HEK293 (cell line): ENCODE data around the gene TPO.

ENCODE experiments used
- CTCF ChIA-PET: fragments of 350-600 bp; formaldehyde crosslinking; extraction: SDS; loops from one replicate; lab custom pipeline; 2021; ENCODE audit warnings: antibody characterized with exemption; lab: Yijun Ruan, JAX
- POLR2A ChIA-PET: fragments of 300-600 bp; formaldehyde crosslinking; extraction: SDS; loops from one replicate; lab custom pipeline; 2020; ENCODE audit warnings: antibody characterized with exemption, inconsistent platforms; lab: Yijun Ruan, JAX
- H3K27ac ChIP-seq: fragments of 200-500 bp; sonication (Bioruptor generic); 2 replicates; pipeline ENCODE4 v1.5.1; 2014; ENCODE audit warnings: low read depth, low read length, control low read depth, inconsistent platforms; ENCODE audit errors: extremely low read depth
- H3K36me3 ChIP-seq, 2 experiments: fragments of 200-500 bp in 1 of 2; sonication (Bioruptor generic) in 1 of 2; 1 replicate in 1 of 2; 2 replicates in 1 of 2; pipeline ENCODE4 v1.5.1; 2014 to 2017; ENCODE audit warnings: inconsistent platforms in 2 of 2, low read length in 2 of 2; ENCODE audit not compliant: control insufficient read depth in 2 of 2, insufficient read depth in 1 of 2
- H3K4me1 ChIP-seq: fragments of 200-500 bp; sonication (Bioruptor generic); 2 replicates; pipeline ENCODE4 v1.5.1; 2014; ENCODE audit warnings: mild to moderate bottlenecking, low read length, inconsistent platforms; ENCODE audit not compliant: control insufficient read depth, insufficient read depth
- H3K4me3 ChIP-seq: 2 replicates; pipeline ENCODE4 v1.5.1; 2011; ENCODE audit warnings: low read depth, mild to moderate bottlenecking, control low read depth, low read length, moderate library complexity
- H3K9me3 ChIP-seq: fragments of 200-500 bp; sonication (Bioruptor generic); 2 replicates; pipeline ENCODE4 v1.5.1; 2014; ENCODE audit warnings: low read depth, low read length, inconsistent platforms; ENCODE audit not compliant: control insufficient read depth, insufficient read depth
- BCL11B ChIP-seq: fragments of 450-650 bp; formaldehyde crosslinking; IDR thresholded peaks from 2 replicates; pipeline ENCODE4 v1.5.1; 2016; ENCODE audit warnings: low read depth, missing biosample characterization, missing genetic modification characterization
- GLI4 ChIP-seq: fragments of 450-650 bp; formaldehyde crosslinking; IDR thresholded peaks from 2 replicates; pipeline ENCODE4 v1.5.1; 2016; ENCODE audit warnings: missing biosample characterization, missing genetic modification characterization
- OSR2 ChIP-seq: fragments of 450-650 bp; formaldehyde crosslinking; IDR thresholded peaks from 2 replicates; pipeline ENCODE4 v1.5.1; 2016; ENCODE audit warnings: missing biosample characterization, missing genetic modification characterization
- SCRT2 ChIP-seq: fragments of 450-650 bp; formaldehyde crosslinking; IDR thresholded peaks from 2 replicates; pipeline ENCODE4 v1.5.1; 2016; ENCODE audit warnings: missing biosample characterization, missing genetic modification characterization
- ZNF214 ChIP-seq: fragments of 450-650 bp; formaldehyde crosslinking; IDR thresholded peaks from 2 replicates; pipeline ENCODE4 v1.5.1; 2017; ENCODE audit warnings: missing biosample characterization, mild to moderate bottlenecking, missing genetic modification characterization, borderline replicate concordance
- ZNF239 ChIP-seq: fragments of 450-650 bp; formaldehyde crosslinking; IDR thresholded peaks from 2 replicates; pipeline ENCODE4 v1.5.1; 2016; ENCODE audit warnings: missing biosample characterization, missing genetic modification characterization
- ZNF24 ChIP-seq: fragments of 450-650 bp; formaldehyde crosslinking; IDR thresholded peaks from 2 replicates; pipeline ENCODE4 v1.5.1; 2016; ENCODE audit warnings: missing biosample characterization, missing genetic modification characterization
- ZNF292 ChIP-seq: fragments of 450-650 bp; formaldehyde crosslinking; IDR thresholded peaks from 2 replicates; pipeline ENCODE4 v1.5.1; 2016; ENCODE audit warnings: low read depth, missing biosample characterization, missing genetic modification characterization, borderline replicate concordance
- ZNF311 ChIP-seq: fragments of 450-650 bp; formaldehyde crosslinking; IDR thresholded peaks from 2 replicates; pipeline ENCODE4 v1.5.1; 2017; ENCODE audit warnings: missing biosample characterization, missing genetic modification characterization, borderline replicate concordance
- ZNF341 ChIP-seq: fragments of 450-650 bp; formaldehyde crosslinking; IDR thresholded peaks from 2 replicates; pipeline ENCODE4; 2016; ENCODE audit warnings: low read depth, missing biosample characterization, missing genetic modification characterization
- ZNF354C ChIP-seq: fragments of 450-650 bp; formaldehyde crosslinking; IDR thresholded peaks from 2 replicates; pipeline ENCODE4 v1.5.1; 2016; ENCODE audit warnings: missing biosample characterization, missing genetic modification characterization, low read depth, borderline replicate concordance
- ZNF398 ChIP-seq: fragments of 450-650 bp; formaldehyde crosslinking; IDR thresholded peaks from 2 replicates; pipeline ENCODE4 v1.5.1; 2017; ENCODE audit warnings: missing biosample characterization, missing genetic modification characterization
- ZNF513 ChIP-seq: fragments of 450-650 bp; IDR thresholded peaks from 2 replicates; pipeline ENCODE4 v1.5.1; 2018; ENCODE audit warnings: missing biosample characterization, missing genetic modification characterization
- ZNF544 ChIP-seq: fragments of 450-650 bp; formaldehyde crosslinking; IDR thresholded peaks from 2 replicates; pipeline ENCODE4 v1.5.0; 2017; ENCODE audit warnings: missing biosample characterization, missing genetic modification characterization
- ZNF548 ChIP-seq: fragments of 450-650 bp; formaldehyde crosslinking; IDR thresholded peaks from 2 replicates; pipeline ENCODE4 v1.5.1; 2016; ENCODE audit warnings: missing biosample characterization, missing genetic modification characterization
- ZNF558 ChIP-seq: fragments of 450-650 bp; formaldehyde crosslinking; IDR thresholded peaks from 2 replicates; pipeline ENCODE4 v1.5.1; 2016; ENCODE audit warnings: missing biosample characterization, missing genetic modification characterization
- ZNF600 ChIP-seq: fragments of 450-650 bp; formaldehyde crosslinking; IDR thresholded peaks from 2 replicates; pipeline ENCODE4 v1.5.1; 2016; ENCODE audit warnings: missing biosample characterization, missing genetic modification characterization
- ZNF623 ChIP-seq: fragments of 450-650 bp; formaldehyde crosslinking; IDR thresholded peaks from 2 replicates; pipeline ENCODE4 v1.5.1; 2016; ENCODE audit warnings: missing biosample characterization, missing genetic modification characterization
- ZNF670 ChIP-seq: fragments of 450-650 bp; formaldehyde crosslinking; IDR thresholded peaks from 2 replicates; pipeline ENCODE4 v1.5.1; 2016; ENCODE audit warnings: missing biosample characterization, missing genetic modification characterization, low read depth
- ZSCAN4 ChIP-seq: fragments of 450-650 bp; formaldehyde crosslinking; IDR thresholded peaks from 2 replicates; pipeline ENCODE4 v1.5.1; 2017; ENCODE audit warnings: missing biosample characterization, missing genetic modification characterization
- ZXDB ChIP-seq: fragments of 450-650 bp; formaldehyde crosslinking; IDR thresholded peaks from 2 replicates; pipeline ENCODE4 v1.5.1; 2016; ENCODE audit warnings: missing biosample characterization, missing genetic modification characterization
- TF ChIP-seq, protein P1 (sequence below): fragments of 450-650 bp; formaldehyde crosslinking; IDR thresholded peaks from 2 replicates; pipeline ENCODE4 v1.5.1; 2017; ENCODE audit warnings: missing biosample characterization, missing genetic modification characterization

The TPO gene

GRCh38 chr2:1479346-1479745 lies 66.1 kb downstream of the TPO start (continued):
- no peak for TF ChIP-seq ZNF311 (tag by site-specific recombination)
- TF ChIP-seq ZNF292 (tag by site-specific recombination) = no peak
- TF ChIP-seq, protein P1, sequence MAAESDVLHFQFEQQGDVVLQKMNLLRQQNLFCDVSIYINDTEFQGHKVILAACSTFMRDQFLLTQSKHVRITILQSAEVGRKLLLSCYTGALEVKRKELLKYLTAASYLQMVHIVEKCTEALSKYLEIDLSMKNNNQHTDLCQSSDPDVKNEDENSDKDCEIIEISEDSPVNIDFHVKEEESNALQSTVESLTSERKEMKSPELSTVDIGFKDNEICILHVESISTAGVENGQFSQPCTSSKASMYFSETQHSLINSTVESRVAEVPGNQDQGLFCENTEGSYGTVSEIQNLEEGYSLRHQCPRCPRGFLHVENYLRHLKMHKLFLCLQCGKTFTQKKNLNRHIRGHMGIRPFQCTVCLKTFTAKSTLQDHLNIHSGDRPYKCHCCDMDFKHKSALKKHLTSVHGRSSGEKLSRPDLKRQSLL = no peak
- TF ChIP-seq GLI4 (tag by site-specific recombination) = no peak
- no peak for TF ChIP-seq ZXDB (tag by site-specific recombination)
- TF ChIP-seq SCRT2 = no peak
- TF ChIP-seq ZNF398 (tag by site-specific recombination) = no peak
- TF ChIP-seq ZNF558 = no peak
- TF ChIP-seq ZNF600 (tag by site-specific recombination) = no peak
- no peak for TF ChIP-seq ZNF670
- TF ChIP-seq ZNF341 = no peak
- TF ChIP-seq ZSCAN4 (tag by site-specific recombination) = no peak

- Histone ChIP-seq H3K36me3 (no peaks in the 10 kb centered on the region), H3K27ac (no peak overlapping the region), H3K9me3 (no peaks in the 10 kb centered on the region), H3K4me1 (no peaks in the 10 kb centered on the region), H3K4me3 (no peak overlapping the region)
- ChIA-PET CTCF (no interaction called here), POLR2A (no interaction called here)
- TF ChIP-seq ZNF239 (tag by site-specific recombination) = no peak
- TF ChIP-seq ZNF623 (tag by site-specific recombination) = no peak
- TF ChIP-seq ZNF214 (tag by site-specific recombination) = no peak
- TF ChIP-seq ZNF548 = no peak
- no peak for TF ChIP-seq ZNF354C (tag by site-specific recombination)
- TF ChIP-seq ZNF544 (tag by site-specific recombination) = no peak
- TF ChIP-seq BCL11B = no peak
- TF ChIP-seq ZNF24 = no peak
- TF ChIP-seq OSR2 (tag by site-specific recombination) = no peak
- no peak for TF ChIP-seq ZNF513
Measured at GRCh38 chr2:1480671-1481076, 67.4 kb downstream of the TPO start.
